ENCODE results near the gene CCDC171.

DNA sequence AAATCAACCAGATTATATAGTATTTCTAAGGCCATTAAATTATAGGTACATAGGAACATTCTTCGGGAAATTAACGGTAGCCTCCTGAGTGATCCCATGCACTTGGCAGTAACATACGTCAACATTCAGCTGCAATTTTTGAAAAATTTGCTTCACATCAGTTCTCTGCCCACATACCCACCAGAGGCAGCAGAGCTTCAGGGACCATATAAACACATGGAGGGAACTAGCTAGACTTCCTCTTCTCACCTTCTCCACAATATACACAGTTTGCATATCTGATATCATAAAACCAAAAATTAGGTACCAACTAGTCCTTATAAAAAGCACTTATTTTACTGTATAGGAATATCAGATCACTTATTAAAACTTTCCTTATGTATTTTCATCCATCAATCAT, 46.9 kb upstream of the CCDC171 start:
- no peak for TF ChIP-seq CTCF (IDR thresholded peaks at IDR 0.05; ENCODE audit: low read depth, low read length, missing input control)
- no peak for TF ChIP-seq YY1 (IDR thresholded peaks at IDR 0.05)
- TF ChIP-seq, protein P1, sequence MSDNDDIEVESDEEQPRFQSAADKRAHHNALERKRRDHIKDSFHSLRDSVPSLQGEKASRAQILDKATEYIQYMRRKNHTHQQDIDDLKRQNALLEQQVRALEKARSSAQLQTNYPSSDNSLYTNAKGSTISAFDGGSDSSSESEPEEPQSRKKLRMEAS (IDR thresholded peaks at IDR 0.05) = no peak
- TF ChIP-seq ATF3 (IDR thresholded peaks at IDR 0.05) = no peak
- TF ChIP-seq RXRA (IDR thresholded peaks at IDR 0.05) = no peak
- TF ChIP-seq RAD21 (IDR thresholded peaks at IDR 0.05) = no peak
- no peak for TF ChIP-seq GABPA (IDR thresholded peaks at IDR 0.05 in 1 of 2, conservative IDR thresholded peaks at IDR 0.05 in 1 of 2)
- no peak for TF ChIP-seq TAF1 (conservative IDR thresholded peaks at IDR 0.05)
- no peak for TF ChIP-seq ZBTB33 (IDR thresholded peaks at IDR 0.05)
- no peak for TF ChIP-seq REST (IDR thresholded peaks at IDR 0.05)
- no peak for TF ChIP-seq JUND (IDR thresholded peaks at IDR 0.05)
- TF ChIP-seq NR2F2 (IDR thresholded peaks at IDR 0.05) = no peak

All from liver (tissue), 3 donors.